ENCODE data around the gene CDH23.
A peak's percentile ranks its signal among the peaks of the same experiment; 100 is the strongest.

The CDH23 gene

GRCh38 chr10:71555724-71556119 is 159.0 kb downstream of the CDH23 start:
- DNase-seq (ENCODE audit: low read depth in 2 of 2, low spot score in 1 of 2) = no peak

DNA sequence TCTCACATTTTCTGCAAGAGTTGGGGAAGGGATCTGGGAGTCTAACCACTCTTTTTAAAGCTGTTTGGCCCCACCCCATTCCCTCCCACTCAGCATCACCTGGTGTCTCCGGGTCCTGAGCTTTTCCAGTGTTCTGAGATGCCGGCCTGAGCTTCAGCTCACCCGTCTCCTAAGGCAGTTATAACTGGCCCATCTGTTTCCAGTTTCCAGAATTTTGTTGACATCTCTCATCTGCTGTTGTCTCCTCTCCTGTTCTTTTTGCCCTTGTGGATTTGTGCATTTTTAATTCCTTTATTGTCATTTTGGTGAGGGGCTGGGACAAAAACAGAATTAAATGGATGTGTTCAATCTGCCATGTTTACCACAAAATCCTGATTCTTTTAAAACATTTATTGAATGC is 162.3 kb downstream of the CDH23 start:
- DNase-seq (ENCODE audit: low read depth in 2 of 2, low spot score in 1 of 2) = no peak

GRCh38 chr10:71561003-71561574 is 164.4 kb downstream of the CDH23 start:
- DNase-seq (ENCODE audit: low read depth in 2 of 2, low spot score in 1 of 2) = no peak

GRCh38 chr10:71562181-71562580 is 165.5 kb downstream of the CDH23 start:
- DNase-seq (ENCODE audit: low read depth in 2 of 2, low spot score in 1 of 2) = no peak

GRCh38 chr10:71562904-71563303 is 166.2 kb downstream of the CDH23 start:
- no peak for DNase-seq (ENCODE audit: low read depth in 2 of 2, low spot score in 1 of 2)

DNA sequence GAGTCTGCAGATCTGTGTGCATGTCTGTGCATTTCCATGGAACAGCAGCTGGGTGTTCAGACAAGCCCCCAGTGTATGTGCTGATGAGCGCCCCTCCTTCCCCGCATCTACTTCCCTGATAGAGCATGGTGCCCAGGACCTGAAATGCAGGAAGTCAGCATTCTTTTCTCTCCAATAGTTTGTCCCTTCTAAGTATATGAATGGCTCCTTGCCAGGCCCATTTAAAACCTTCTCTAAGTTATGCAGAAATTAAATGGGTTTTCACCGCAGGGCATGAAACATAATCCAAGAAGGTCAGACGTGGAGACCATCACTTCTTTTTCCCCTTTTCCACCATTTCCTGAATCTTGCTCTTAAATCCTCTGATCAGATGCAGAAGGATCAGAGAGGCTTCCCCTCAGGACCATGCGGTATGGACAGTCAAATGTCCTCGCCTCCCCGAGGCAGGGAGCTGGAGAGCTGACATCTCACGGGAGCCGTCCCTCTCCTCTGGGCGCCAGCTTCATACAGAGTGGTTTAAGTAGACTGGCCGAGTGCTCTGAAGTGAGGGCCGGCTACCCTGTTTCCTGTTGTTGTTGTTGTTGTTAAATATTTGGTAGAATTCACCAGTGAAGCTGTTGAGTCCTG is 167.6 kb downstream of the CDH23 start:
- DNase-seq (ENCODE audit: low read depth in 2 of 2, low spot score in 1 of 2) = no peak

GRCh38 chr10:71565284-71566000 is 168.7 kb downstream of the CDH23 start:
- no peak for DNase-seq (ENCODE audit: low read depth in 2 of 2, low spot score in 1 of 2)

- DNase-seq (ENCODE audit: low read depth in 2 of 2, low spot score in 1 of 2) = no peak
Measured at GRCh38 chr10:71567006-71567405, 170.3 kb downstream of the CDH23 start.

DNA sequence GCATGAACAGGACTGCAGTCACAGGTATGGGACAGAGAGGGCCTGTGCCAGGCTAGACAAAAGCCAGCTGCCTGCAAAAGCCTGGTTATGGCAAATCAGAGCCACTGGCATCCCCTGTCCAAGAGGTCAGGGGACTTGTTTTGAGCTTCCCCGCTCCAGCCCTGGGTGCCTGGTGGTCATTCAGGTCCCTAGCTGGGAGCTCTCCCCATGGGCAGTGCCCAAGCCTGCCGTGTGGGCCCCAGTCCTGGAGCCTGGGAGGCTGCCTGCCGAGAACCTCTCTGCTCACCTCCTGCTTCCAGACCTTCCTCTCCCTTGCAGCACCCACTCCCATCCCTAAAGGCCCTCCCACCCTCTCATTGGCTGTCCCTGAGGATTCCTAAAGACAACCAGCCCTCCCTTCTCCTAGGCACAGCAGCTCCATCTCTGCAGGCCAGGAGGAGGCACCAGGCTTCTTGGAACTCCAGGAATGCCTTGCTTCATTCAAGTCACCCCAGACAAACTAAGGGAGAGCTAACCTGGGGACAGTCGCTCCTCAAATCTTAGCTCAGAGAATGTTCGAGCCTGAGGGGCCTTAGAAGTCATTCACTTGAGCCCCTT is 172.3 kb downstream of the CDH23 start:
- no peak for DNase-seq (ENCODE audit: low read depth in 2 of 2, low spot score in 1 of 2)

- peak; percentile 40 to 77 for DNase-seq (ENCODE audit: low read depth in 2 of 2, low spot score in 1 of 2)
Measured at GRCh38 chr10:71569775-71570588, 173.3 kb downstream of the CDH23 start.

DNA sequence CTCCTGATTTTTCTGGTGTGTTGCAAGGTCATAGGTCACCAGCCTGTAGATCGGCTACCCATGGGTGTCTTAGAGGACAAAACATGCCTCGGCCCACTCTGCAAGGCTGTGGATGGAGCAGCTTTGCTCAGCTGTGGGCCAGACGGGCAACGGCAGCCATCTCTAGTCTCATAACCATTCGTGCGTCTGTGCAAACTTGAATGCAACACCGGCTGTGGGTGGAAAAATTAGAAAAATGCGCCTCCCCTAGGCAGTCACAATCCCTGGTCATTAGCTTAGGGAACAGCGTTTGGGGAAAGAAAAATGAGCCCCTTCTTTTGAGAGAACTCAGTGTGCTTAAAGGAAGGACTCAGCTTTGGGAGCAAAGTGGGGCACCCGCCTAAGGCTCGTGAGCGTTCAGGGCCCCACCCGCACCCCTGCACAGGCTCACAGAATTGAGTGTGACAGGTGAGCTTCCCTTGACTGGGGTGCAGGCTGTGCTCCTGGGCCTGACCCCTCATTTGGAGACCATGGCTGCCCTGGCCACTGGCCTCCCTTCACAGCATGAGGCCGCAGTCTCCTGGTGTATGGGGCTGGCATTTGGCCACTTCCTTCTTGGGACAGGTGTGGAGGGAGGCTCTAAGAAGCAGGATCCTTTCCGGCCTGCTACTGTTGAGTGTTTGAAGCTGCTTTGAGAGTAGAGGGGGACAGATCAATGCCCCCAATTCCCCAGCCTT is 174.9 kb downstream of the CDH23 start:
- DNase-seq (ENCODE audit: low read depth in 2 of 2, low spot score in 1 of 2) = no peak

DNA sequence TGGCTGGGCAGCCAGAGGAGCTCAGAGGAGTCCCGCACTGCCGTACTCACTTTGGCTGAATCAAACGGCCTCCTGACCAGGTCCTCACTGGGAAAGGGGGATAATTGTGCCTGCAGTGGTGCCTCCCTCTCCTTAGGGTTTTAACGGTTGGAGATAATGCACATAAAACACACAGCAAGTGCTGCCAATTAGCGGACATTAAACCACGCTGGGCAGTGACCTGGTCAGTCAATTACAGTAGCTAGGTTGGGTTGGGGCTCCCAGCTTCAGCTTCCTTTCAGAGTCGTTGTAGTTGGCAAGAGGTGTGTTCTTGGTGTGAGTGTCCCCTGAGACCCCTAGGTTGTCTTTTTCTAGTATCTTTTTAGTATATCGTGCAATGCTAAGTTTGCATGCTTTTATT is 176.2 kb downstream of the CDH23 start:
- DNase-seq (ENCODE audit: low read depth in 2 of 2, low spot score in 1 of 2) = no peak

DNA sequence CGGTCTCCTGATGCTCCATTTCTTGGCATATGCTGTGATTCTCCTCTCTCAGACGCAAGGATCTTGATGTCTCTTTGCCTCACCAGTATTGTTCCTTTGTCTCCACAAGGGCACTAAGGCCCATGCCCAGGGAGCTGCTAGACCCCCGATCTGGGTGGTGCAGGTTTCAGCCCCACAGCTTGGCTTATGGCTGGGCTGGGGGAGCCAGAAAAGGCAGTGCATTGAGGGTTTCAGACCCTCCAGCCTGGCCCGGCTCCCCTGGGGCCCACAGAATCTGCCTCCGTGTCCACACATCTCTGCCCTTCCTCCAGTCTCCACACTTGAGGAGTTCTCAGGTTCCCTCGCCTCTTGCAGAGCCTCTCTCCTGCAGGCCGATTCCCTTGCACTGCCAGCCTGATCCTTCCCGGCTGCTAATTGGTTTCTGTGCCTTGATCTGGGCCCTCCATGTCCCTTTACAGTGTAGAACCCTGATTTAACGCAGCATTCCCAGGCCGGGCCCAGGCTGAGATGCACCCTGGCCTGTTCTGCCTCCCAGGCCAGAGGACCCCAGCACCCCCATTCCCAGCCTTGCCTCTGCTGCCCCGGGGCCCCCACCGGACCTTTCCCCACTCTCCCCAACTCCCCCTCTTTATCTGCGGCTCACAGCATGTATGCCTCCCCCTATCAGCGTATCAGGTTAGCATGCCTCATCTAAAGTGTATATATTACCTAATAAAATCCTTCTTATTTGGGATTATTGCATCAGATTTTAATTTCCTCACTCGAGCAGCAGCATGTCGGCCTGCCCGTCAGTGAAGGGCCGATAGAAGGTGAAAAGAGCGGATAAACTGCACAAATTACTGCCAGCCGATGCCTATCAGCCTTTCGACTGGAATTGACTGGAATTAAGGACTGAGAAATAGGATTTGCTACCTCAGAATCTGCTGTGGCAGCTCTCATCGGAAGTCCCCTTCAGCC is 177.1 kb downstream of the CDH23 start:
- no peak for DNase-seq (ENCODE audit: low read depth in 2 of 2, low spot score in 1 of 2)

DNA sequence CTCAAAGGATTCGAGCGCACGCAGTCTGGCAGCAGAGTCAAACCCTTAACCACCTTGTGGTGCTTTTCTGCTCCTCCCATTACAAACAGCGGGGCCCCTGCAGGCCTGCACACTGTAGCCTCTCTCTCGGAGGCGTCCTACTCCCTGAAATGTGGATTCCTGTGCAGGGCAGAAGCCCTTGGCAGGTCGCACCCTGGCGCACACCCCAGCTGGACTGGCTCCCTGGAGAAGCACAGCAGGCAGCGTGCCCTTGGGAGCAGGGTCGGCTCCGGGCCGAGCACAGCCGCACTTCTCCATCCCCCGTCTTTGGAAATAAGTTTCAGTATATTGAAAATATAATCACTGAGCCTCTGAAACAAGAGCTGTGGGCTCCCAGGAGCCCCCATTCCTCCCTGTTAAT is 178.7 kb downstream of the CDH23 start:
- DNase-seq (ENCODE audit: low read depth in 2 of 2, low spot score in 1 of 2) = no peak

- no peak for DNase-seq (ENCODE audit: low read depth in 2 of 2, low spot score in 1 of 2)
Measured at GRCh38 chr10:71575934-71576801, 179.4 kb downstream of the CDH23 start.

- no peak for DNase-seq (ENCODE audit: low read depth in 2 of 2, low spot score in 1 of 2)
Measured at GRCh38 chr10:71576842-71577241, 180.1 kb downstream of the CDH23 start.

- DNase-seq (ENCODE audit: low read depth in 2 of 2, low spot score in 1 of 2) = no peak
Measured at GRCh38 chr10:71577345-71577744, 180.6 kb downstream of the CDH23 start.

GRCh38 chr10:71578069-71578468 is 181.3 kb downstream of the CDH23 start:
- no peak for DNase-seq (ENCODE audit: low read depth in 2 of 2, low spot score in 1 of 2)

GRCh38 chr10:71579668-71580067 is 182.9 kb downstream of the CDH23 start:
- DNase-seq (ENCODE audit: low read depth in 2 of 2, low spot score in 1 of 2) = no peak
